Cardiac muscle cell (in vitro differentiated cells and primary cell): ENCODE results near the gene EHD4. TPM values are rescaled to one million over a fixed set of nuclear protein-coding genes. Genes with fewer than 3 reads are reported as not detected.

Source experiments
- DNase-seq, 2 donors: peaks; one replicate each; pipeline versions ENCODE4 v3.0.0 to v3.0.0-alpha.2; 2010 to 2017; ENCODE audit warnings: low read depth in 1 of 2, low spot score in 1 of 2
- H3K27ac ChIP-seq: fragments of 200-600 bp; sonication (generic); 2 replicates; pipeline ENCODE4 v1.5.1; 2016
- H3K27me3 ChIP-seq: fragments of 200-600 bp; sonication (generic); 2 replicates; pipeline ENCODE4 v1.6.0; 2016; ENCODE audit warnings: control low read depth
- H3K36me3 ChIP-seq: fragments of 200-600 bp; sonication (generic); 2 replicates; pipeline ENCODE4 v1.5.1; 2016; ENCODE audit warnings: control low read depth
- H3K4me1 ChIP-seq: fragments of 200-600 bp; sonication (generic); 2 replicates; pipeline ENCODE4 v1.8.1; 2017; ENCODE audit warnings: low read depth, mild to moderate bottlenecking, mixed run types
- H3K4me3 ChIP-seq: fragments of 200-600 bp; sonication (generic); 2 replicates; pipeline ENCODE4 v1.5.1; 2016; ENCODE audit warnings: mild to moderate bottlenecking
- H3K9me3 ChIP-seq: fragments of 200-600 bp; sonication (generic); 2 replicates; pipeline ENCODE4 v1.5.1; 2017; ENCODE audit warnings: low read depth, mild to moderate bottlenecking, control low read depth
- CTCF ChIP-seq: IDR thresholded peaks from 2 replicates; pipeline ENCODE4 v1.5.1; 2012; ENCODE audit warnings: low read depth, mild to moderate bottlenecking, low read length
- polyA plus RNA-seq: library from polyadenylated mRNA; unstranded; fragments of >200 nt; fragmentation: Nextera tagmentation; extraction: Ambion mirVana; gene quantifications from 2 replicates; pipeline ENCODE4 v1.2.1, GENCODE V29; 2016
- total RNA-seq: library from RNA; depleted of rRNA; stranded (reverse); fragments of >200 nt; gene quantifications from 2 replicates; pipeline ENCODE4 v1.2.3, GENCODE V29; 2016

EHD4 gene
- total and polyA plus RNA-seq, 2 experiments from 2014 or later = 47.4 to 56.4 TPM

GRCh38 chr15:41851755-41852370, 120.5 kb downstream of the EHD4 start:
- TF ChIP-seq CTCF = no peak
- H3K27me3 ChIP-seq = no peaks in the 10 kb centered on the region
- peaks cover 9% of the 10 kb centered on the region for H3K4me1 ChIP-seq
- peaks cover 3% of the 10 kb centered on the region for H3K36me3 ChIP-seq
- no peak overlapping the region for H3K4me3 ChIP-seq
- no peaks in the 10 kb centered on the region for H3K9me3 ChIP-seq
- no peak for DNase-seq
- no peak overlapping the region for H3K27ac ChIP-seq

GRCh38 chr15:41851167-41851523, 121.2 kb downstream of the EHD4 start:
- no peak overlapping the region for H3K27ac ChIP-seq
- H3K4me3 ChIP-seq = no peak overlapping the region
- TF ChIP-seq CTCF = no peak
- H3K4me1 ChIP-seq = peaks cover 9% of the 10 kb centered on the region
- no peak for DNase-seq
- H3K36me3 ChIP-seq = peaks cover 3% of the 10 kb centered on the region
- no peaks in the 10 kb centered on the region for H3K9me3 ChIP-seq
- no peaks in the 10 kb centered on the region for H3K27me3 ChIP-seq

- Histone ChIP-seq H3K36me3 (peaks cover 7% of the 10 kb centered on the region), H3K4me1 (peaks cover 7% of the 10 kb centered on the region), H3K27me3 (no peaks in the 10 kb centered on the region), H3K27ac (no peak overlapping the region), H3K4me3 (no peak overlapping the region), H3K9me3 (no peaks in the 10 kb centered on the region)
- DNase-seq = no peak
- no peak for TF ChIP-seq CTCF
Measured at GRCh38 chr15:41850482-41851166, 121.7 kb downstream of the EHD4 start.

- peak overlapping the region; percentile 36 for H3K27ac ChIP-seq
- no peaks in the 10 kb centered on the region for H3K27me3 ChIP-seq
- TF ChIP-seq CTCF = no peak
- DNase-seq = no peak
- H3K36me3 ChIP-seq = peaks cover 7% of the 10 kb centered on the region
- H3K9me3 ChIP-seq = no peaks in the 10 kb centered on the region
- no peaks in the 10 kb centered on the region for H3K4me1 ChIP-seq
- no peak overlapping the region for H3K4me3 ChIP-seq
Measured at GRCh38 chr15:41849861-41850260, 122.5 kb downstream of the EHD4 start.

- TF ChIP-seq CTCF = no peak
- DNase-seq = no peak
- Histone ChIP-seq H3K36me3 (peaks cover 7% of the 10 kb centered on the region), H3K9me3 (no peaks in the 10 kb centered on the region), H3K4me3 (no peak overlapping the region), H3K4me1 (no peaks in the 10 kb centered on the region), H3K27me3 (no peaks in the 10 kb centered on the region), H3K27ac (no peak overlapping the region)
Measured at GRCh38 chr15:41849204-41849603, 123.2 kb downstream of the EHD4 start.
